Inferior parietal cortex (tissue), 1 donor: ENCODE data around the gene ADGRF5.
"Not testable (repeated sequence)": the region's sequence is repeated elsewhere in the genome, so short reads cannot be mapped to it uniquely, and the experiment has no call there.

Source experiments
- DNase-seq: peaks from one replicate; pipeline ENCODE4 v3.0.0-alpha.2; 2016; ENCODE audit errors: extremely low spot score

ADGRF5 gene

GRCh38 chr6:46891252-46891795, 30.4 kb downstream of the ADGRF5 start:
- DNase-seq = no peak

DNA sequence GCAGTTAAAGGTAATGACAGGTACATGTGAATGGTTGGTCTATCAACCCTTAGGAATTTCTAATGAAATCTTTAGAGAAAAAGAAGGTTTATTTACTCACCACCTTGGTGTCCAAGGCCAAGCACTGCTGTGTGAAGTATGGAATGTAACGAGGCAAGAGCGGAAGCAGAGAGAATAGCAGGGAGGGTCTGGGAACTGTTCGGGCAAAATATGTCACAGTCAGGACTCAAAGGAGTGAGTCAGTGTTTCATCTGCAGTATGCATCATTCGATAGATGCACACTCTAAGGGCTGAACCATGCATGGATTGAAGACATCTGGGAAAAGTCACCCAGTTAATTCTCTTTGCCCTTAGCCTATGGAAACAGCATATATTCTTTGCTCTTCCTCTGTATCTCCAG, 33.2 kb downstream of the ADGRF5 start:
- DNase-seq = no peak

DNA sequence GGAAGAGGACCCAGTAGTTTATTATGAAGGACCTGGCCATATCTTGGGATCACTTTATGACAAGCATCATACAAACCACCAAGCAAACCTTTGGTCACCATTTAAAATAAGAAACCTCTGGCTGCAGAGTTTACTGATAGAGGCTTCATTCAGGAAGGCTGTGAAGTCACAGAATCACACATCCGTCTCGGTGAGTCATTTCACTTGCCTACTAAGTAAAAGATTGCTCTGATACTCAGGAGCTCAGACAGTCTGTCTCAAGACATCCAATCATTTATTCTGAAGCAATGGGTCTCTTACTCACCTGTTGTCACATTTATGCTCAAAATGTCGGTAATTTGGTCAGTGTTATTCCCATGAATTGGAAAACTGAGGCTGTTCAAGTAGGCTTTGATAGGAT, 33.7 kb downstream of the ADGRF5 start:
- DNase-seq = no peak

DNA sequence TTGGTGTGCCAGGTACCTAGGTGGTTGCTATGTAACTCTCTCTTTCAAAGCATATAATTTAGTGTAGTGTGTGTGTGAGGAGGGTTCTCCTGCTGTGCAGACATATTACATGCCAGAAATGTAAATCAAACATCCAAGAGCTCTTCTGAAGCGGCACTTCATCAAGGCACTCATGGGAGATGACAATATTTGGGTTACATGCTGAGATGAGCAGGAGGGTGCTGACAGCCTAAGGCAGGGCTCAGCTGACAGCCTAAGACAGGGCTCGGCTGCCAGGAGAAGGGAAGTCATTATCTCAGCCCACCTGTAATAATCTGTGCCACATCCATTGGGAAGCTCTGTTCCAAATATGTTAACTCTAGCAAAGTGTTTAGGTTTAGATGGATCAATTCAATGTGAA, 39.1 kb downstream of the ADGRF5 start:
- DNase-seq = no peak

GRCh38 chr6:46879003-46879402, 42.7 kb downstream of the ADGRF5 start:
- DNase-seq = no peak

DNA sequence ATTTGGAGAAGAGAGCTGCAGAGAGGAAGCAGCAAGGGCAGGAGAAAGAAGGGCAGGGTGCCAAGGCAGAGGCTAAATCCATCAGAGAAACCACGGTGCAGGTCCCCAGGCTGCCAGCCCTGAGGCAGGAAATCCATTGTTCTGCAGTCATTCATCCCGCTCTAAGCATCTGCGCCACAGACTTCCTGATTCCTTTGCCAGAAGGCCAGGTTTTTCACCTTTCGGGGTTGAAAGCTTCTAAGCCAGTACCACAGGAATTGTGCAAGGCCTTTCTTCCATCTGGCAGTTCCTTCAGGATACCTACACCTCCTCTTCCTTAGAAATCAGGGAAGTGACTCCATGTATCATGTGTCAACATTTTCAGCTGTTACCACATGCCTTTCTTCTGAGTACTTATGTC, 45.6 kb downstream of the ADGRF5 start:
- no peak for DNase-seq

- no peak for DNase-seq
Measured at GRCh38 chr6:46867411-46867810, 54.3 kb downstream of the ADGRF5 start.

GRCh38 chr6:46865221-46865620, 56.5 kb downstream of the ADGRF5 start:
- no peak for DNase-seq

- DNase-seq = no peak
Measured at GRCh38 chr6:46863791-46864190, 57.9 kb downstream of the ADGRF5 start.

DNA sequence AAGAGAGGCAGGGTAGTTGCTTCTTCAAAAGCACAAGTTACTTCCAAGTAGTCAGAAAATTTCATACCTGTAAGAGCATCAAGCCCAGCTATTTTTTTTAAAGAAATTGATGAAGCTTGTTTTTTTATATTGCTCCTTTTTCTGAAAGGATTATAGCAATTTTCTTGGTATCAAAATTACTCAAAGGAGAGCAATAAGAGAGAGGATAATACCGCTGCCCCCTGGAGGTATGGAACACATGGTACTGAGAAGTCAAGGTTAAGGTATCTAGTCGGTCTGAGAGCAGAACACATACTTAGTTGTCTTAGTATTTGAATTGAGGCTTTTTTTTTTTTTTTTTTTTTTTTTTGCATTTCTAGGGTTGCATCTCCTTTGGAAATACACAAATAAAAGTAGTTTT, 59.4 kb downstream of the ADGRF5 start:
- no peak for DNase-seq

DNA sequence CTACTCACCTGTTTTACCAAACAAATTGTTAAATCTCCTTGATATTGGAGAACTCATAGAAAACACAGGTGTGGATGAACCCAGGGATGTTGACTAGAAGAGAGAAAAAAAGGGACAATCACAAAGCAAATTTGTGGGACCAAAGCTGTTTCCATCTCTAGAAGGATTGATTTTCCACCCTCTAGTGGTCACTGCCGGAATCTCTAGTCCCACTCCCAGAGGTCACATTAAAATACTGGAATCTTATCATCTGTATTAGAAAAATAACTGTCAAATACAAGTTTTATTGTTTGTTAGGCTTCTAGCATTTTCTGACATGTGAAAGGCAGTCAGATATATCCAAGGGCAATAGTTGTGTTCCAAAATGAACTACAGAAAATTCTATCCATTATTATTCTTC, 65.8 kb downstream of the ADGRF5 start:
- peak; percentile 33 for DNase-seq

DNA sequence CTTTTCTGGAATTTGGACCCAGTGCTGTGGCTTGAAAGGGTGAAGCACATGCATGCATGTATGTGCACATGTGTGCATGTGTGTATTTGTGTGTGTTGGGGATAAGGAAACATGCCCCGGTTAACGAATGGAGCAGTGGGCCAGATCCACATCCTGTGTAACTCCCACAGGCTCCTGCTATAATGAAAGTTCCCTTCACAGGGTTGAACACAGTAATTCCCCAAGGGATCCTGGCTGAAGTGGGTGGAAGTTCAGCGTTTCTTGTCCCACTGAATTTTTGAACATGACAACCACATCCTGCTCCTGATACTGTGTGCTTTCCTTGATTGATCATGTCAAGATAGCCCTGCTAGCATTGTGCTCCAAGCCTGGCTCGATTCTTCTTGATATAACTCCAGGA, 70.2 kb downstream of the ADGRF5 start:
- not testable (repeated sequence) for DNase-seq

GRCh38 chr6:46850792-46851191, 70.9 kb downstream of the ADGRF5 start:
- no peak for DNase-seq

DNA sequence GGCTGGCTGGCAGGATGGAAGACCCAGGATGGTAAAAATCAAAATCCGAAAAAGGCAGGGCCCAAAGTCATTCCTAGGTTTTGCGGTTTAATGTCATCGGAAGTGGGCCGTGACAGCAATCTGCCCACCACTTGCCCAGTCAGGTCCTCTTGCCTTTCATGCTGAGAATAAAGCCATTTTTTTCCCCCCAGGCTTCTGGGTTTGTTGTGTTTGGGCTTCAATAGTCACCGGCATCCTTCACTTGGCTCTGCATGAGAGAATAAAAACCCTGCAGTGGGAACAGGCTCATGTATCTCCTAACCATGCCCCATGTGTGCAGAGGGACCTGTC, 72.4 kb downstream of the ADGRF5 start:
- no peak for DNase-seq

- peak; percentile 81 for DNase-seq
Measured at GRCh38 chr6:46848684-46849360, 72.9 kb downstream of the ADGRF5 start.

DNA sequence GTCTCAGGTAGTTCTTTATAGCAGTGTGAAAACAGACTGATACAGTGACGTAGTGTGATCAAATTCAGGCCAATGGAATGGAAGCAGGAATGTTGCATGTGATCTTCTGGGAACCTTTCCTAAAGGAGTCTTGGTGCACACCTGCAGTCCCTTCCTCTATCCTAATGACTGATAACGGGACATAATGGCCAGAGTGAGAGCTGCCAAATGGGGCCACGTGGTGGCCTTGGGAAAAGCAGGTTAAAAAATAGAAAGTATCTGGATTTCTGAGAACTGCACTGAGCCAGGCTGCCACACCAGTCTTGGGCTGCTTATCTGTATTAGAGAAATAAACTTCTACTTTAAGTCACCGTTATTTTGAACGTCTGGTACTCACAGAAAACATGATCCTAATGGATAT, 76.6 kb downstream of the ADGRF5 start:
- DNase-seq = no peak

- not testable (repeated sequence) for DNase-seq
Measured at GRCh38 chr6:46842252-46842846, 79.4 kb downstream of the ADGRF5 start.

DNA sequence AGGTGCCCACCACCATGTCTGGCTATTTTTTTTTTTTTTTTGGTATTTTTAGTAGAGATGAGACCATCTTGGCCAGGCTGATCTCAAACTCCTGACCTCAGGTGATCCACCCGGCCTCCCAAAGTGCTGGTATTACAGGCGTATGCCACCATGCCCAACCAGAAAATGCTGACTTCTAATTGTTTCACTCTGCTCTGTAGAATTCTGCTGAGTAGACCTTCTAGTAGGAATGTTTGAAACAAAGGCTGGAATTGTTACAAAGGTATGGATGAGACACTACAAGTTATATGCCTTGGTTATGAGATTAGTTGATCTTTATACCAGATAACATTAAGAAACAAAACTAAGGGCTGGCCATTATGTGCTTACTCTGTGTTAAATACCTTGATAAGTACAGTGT, 83.7 kb downstream of the ADGRF5 start:
- no peak for DNase-seq

DNA sequence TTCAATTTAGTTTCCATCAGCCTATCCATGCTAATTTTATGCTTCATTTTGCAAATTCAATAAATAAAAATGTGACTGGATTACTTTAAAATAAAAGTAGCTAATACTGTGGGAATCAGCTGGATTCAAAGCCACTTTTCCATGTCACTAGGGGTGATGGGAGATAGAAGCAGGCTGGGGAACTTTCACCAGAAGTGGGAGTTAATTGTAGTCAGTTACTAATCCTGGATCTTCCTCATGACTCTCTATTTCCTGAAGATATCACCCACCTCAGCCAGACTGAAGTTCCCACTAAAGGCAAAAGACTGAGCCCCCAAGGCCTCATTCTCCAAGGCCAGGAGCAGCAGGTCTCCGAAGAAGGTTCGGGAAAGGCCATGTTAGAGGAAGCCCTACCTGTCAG, 86.7 kb downstream of the ADGRF5 start:
- not testable (repeated sequence) for DNase-seq

GRCh38 chr6:46834257-46834916, 87.4 kb downstream of the ADGRF5 start:
- DNase-seq = not testable (repeated sequence)

- DNase-seq = no peak
Measured at GRCh38 chr6:46832816-46833215, 88.9 kb downstream of the ADGRF5 start.

GRCh38 chr6:46828939-46829338, 92.8 kb downstream of the ADGRF5 start:
- DNase-seq = no peak

DNA sequence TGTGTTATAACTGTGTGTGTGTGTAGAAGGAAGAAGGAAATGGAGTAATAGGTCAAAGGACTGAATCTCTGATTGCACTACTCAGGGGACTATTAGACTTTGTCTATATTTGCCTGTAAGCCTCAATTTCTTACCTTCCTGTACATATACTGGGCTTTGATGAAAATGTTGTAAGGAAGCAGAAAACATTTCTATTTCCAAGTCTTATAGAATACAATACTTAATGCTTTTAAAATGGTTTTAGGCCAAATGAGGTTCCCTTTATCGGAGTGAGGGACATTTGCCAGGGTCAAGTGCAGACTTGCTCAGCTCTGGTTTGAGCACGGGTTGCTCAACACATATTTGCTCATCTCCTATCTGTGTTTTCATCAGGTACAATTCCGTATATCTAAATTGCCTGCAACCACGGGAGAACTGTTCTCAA, 100.3 kb downstream of the ADGRF5 start:
- DNase-seq = no peak
